GM18502 (cell line): ENCODE data around the gene AKR1C2.
"Not testable (repeated sequence)": the region's sequence is repeated elsewhere in the genome, so short reads cannot be mapped to it uniquely, and the experiment has no call there.

ENCODE experiments used
- ATAC-seq: cut with Tn5 transposase; IDR thresholded peaks from one replicate; pipeline ENCODE4 v1.9.1; 2021; ENCODE audit warnings: mild to moderate bottlenecking; ENCODE audit not compliant: unreplicated experiment, poor library complexity

Gene AKR1C2

GRCh38 chr10:4962876-4963814, 40.5 kb downstream of the AKR1C2 start, which contains the start of gene AKR1C1:
Gene AKR1C1 (plus strand): TSS chr10:4963415. CDS start chr10:4963445, 30 bp downstream.
- not testable (repeated sequence) for ATAC-seq

- ATAC-seq: not testable (repeated sequence)
Measured at GRCh38 chr10:4962308-4962707, 41.3 kb downstream of the AKR1C2 start.

DNA sequence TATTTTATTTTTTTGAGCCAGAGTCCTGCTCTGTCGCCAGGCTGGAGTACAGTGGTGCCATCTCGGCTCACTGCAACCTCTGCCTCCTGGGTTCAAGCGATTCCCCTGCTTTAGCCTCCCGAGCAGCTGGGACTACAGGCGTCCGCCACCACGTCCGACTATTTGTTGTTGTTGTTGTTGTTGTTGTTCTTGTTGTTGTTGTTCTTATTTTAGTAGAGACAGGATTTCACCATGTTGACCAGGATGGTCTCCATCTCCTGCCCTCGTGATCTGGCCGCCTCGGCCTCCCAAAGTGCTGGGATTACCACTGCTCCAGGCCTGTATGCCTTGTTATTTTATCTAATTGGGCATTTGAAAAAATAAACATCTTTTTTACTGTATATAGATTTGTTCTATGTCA, 42.1 kb downstream of the AKR1C2 start:
- not testable (repeated sequence) for ATAC-seq

DNA sequence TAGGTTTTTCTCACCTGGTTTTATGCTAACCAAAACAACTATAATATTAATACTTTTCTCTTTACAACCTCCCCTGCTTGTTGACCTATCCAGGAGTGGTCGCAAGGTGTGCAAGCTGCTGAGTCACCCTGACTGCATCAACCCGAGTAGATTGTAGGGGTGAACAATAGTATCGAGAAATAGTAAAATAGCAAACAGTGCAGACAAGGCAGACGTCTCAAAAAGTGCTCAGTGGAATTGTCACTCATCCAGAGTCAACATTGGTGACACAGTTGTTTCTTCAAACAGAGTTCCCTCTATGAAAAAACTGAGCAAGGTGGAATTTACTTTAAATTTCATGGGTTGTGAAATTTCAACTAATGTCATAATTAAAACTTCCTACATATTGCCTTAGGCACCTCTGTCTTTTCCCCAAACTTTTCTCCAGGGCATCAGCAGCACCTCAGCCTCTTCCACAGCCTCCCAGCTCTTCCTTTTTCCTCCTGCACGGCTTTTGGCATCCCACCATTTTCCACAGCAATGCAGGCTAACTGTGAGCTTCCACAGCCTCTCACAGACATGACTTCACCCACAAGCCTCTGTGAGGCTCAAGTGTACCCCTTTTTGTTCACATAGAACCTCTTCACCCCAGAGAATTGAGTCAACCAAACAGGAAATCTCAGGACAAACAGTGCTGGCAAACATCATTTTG, 46.6 kb downstream of the AKR1C2 start:
- not testable (repeated sequence) for ATAC-seq

GRCh38 chr10:4956088-4956487, 47.6 kb downstream of the AKR1C2 start:
- not testable (repeated sequence) for ATAC-seq

GRCh38 chr10:4953405-4953804, 50.3 kb downstream of the AKR1C2 start:
- no peak for ATAC-seq

- ATAC-seq: not testable (repeated sequence)
Measured at GRCh38 chr10:4951512-4952162, 52.0 kb downstream of the AKR1C2 start.

GRCh38 chr10:4947635-4948596, 55.7 kb downstream of the AKR1C2 start:
- ATAC-seq: no peak

DNA sequence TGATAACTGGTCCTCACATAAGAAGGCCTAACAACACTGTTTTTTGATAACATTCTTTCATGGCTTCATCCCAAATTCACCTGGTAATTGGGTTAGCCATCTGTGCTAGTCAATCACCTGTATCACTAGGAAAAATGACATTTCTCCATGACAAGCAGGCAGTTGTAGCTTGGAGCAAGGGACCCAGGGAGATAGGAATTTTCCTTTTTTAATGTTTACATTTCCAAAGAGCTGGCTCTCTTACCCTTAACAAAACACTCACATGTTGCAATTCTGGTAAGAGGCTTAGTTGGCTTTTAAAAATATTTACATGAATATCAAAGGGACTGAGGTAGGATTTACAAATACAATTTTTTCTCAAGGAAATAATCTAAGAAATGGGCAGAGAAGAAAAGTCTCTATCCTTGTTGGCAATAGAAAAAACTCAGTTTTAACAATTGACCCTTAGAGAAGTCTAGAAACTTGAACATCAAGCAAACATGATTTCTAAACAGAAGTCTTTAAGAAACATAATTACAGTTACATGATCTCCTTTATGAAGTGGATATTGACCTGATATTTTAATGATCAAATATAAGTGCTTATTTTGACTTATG, 56.5 kb downstream of the AKR1C2 start:
- ATAC-seq: no peak

DNA sequence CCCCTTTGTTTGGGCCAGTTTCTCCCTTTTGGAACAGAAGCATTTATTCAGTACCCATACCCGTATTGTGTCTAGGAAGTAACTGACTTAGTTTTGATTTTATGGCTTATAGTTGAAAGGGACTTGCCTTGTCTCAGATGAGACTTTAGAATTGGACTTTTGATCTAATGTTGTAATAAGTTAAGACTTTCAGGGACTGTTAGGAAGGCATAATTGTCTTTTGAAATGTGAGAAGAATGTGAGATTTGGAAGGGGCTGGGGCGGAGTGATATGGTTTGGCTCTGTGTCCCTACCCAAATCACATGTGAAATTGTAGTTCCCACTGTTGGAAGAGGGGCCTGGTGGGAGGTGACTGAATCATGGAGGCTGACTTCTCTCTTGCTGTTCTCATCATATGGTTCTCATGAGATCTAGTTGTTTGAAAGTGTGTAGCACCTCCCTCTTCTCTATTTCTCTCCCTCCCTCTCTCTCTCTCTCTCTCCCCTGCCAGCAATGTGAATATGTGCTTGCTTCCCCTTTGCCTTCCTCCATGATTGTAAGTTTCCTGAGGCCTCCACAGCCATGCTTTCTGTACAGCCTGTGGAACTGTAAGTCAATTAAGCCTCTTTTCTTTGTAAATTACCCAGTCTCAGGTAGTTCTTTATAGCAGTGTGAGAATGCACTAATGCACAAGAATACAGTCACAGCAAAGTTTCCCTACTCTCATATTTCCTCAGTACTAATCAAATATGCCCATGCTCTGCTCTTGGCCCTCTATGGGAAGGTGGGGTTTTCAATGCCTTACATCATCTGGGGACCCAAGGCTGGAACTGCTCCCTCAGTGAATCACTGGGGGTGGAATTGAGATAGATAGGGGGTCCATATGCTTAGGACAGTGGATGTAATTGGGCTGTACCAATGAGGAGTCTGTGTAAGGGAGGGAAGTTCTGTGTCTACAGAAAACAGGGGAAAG, 57.6 kb downstream of the AKR1C2 start:
- no peak for ATAC-seq

GRCh38 chr10:4944841-4945240, 58.8 kb downstream of the AKR1C2 start:
- ATAC-seq: no peak

DNA sequence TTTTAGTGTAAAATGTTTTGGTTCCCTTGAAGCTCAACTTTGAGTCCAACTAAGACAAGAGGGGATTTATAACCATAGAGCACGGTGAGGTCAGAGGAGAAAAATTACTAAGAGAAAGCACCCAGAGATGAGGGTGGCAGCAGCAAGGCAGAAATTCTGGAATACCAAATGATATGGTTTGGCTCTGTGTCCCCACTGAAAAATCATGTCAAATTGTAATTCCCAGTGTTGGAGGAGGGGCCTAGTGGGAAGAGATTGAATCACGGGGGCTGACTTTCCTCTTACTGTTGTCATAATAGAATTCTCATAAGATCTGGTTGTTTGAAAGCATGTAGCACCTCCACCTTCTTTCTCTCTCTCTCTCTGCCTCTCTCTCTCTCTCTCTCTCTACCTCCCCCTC, 59.8 kb downstream of the AKR1C2 start:
- ATAC-seq: no peak

DNA sequence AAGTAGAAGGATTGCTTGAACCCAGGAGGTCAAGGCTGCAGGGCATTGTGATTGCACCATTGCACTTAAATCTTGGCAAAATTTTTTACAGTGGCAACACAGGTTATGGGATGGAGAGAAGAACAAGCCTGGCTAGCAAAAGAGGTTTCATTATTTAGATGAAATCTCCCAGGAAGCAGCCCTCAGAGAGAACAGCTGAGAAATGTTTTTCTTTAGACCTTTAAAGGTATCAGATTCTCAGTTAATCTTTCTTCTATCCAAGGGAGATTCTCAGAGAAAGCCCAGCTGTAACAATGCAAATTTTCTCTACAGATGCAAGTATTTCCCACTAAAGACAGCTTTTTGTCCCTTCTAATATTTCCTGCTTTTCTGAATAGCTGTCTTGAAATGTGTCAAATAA, 60.2 kb downstream of the AKR1C2 start:
- ATAC-seq: not testable (repeated sequence)

DNA sequence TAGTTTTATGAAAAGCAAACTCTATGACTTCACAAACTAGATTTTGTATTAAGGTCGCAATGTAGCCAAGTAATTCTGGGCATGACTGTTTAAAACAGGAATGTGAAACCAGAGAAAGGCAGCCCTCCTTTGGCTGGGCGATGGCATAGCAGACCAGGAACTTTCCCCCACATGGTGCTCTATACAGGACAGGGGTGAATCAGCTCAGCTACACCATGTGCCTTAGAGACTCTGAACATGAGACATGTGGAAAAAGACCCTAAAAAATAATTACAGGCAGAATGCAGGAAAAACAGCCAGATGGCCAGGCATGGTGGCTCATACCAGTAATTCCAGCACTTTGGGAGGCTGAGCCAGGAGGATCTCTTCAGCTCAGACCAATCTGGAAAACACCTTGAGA, 60.7 kb downstream of the AKR1C2 start:
- ATAC-seq: not testable (repeated sequence)

- no peak for ATAC-seq
Measured at GRCh38 chr10:4941540-4942330, 61.9 kb downstream of the AKR1C2 start.

GRCh38 chr10:4940909-4941308, 62.7 kb downstream of the AKR1C2 start:
- not testable (repeated sequence) for ATAC-seq

DNA sequence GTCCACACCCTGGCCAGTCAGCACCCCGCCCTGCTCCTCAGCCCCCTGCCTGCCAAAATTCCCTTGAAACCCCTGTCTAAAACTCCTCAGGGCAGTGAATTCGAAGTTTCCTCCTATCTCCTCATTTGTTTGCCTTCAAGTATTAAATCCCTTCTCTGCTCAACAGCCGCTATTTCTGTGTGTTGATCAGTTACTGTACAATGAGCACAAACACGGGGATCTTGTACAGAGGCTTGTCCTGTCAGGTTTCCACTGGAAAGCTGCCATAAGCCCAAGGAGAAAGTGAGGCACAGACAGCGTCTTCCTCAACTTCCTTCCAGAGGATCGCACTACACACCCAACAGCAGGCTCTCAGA, 63.6 kb downstream of the AKR1C2 start:
- not testable (repeated sequence) for ATAC-seq
